H1 (cell line): Measurements from ENCODE around the gene CTRL. TPM values are rescaled to one million over a fixed set of nuclear protein-coding genes. Genes with fewer than 3 reads are reported as not detected.
A peak's percentile ranks its signal among the peaks of the same experiment; 100 is the strongest.

Source experiments
- CTCF ChIA-PET: fragments of 300-600 bp; sonication (Branson Sonifier 250); formaldehyde crosslinking; loops from one replicate; lab custom pipeline; 2021; ENCODE audit not compliant: partially characterized antibody; lab: Charles Lee
- POLR2A ChIA-PET: fragments of 300-600 bp; sonication (Branson Sonifier 250); formaldehyde crosslinking; loops from one replicate; lab custom pipeline; 2021; ENCODE audit warnings: inconsistent platforms; ENCODE audit not compliant: partially characterized antibody; lab: Charles Lee
- DNase-seq, 2 experiments: peaks; one replicate each; pipeline versions ENCODE4 v3.0.0 to v3.0.0-alpha.2; 2010 to 2022; ENCODE audit warnings: low spot score in 2 of 2, low read depth in 1 of 2, mixed read lengths in 1 of 2
- FAIRE-seq: peaks from 2 replicates; lab custom pipeline; 2011; peaks lifted over from hg19 to GRCh38; lab: Jason Lieb, UNC
- H2AFZ ChIP-seq: 2 replicates; pipeline ENCODE4 v1.8.1; 2012; ENCODE audit warnings: low read length, inconsistent platforms
- H2AK5ac ChIP-seq: 2 replicates; pipeline ENCODE4 v1.6.1; 2013; ENCODE audit warnings: low read depth, low read length
- H2BK120ac ChIP-seq: replicated peaks from 2 replicates; pipeline ENCODE3; 2013; ENCODE audit warnings: low read depth, low read length, inconsistent platforms
- H2BK12ac ChIP-seq: 2 replicates; pipeline ENCODE4 v1.6.1; 2013; ENCODE audit warnings: low read depth, low read length
- H2BK15ac ChIP-seq: 2 replicates; pipeline ENCODE4 v1.6.1; 2013; ENCODE audit warnings: low read length
- H2BK20ac ChIP-seq: 2 replicates; pipeline ENCODE4 v1.6.1; 2013; ENCODE audit warnings: low read length
- H2BK5ac ChIP-seq: 2 replicates; pipeline ENCODE4 v1.6.1; 2013; ENCODE audit warnings: low read depth, low read length
- H3K14ac ChIP-seq: 2 replicates; pipeline ENCODE4 v1.6.1; 2013; ENCODE audit warnings: inconsistent platforms; ENCODE audit not compliant: insufficient read length
- H3K18ac ChIP-seq: 2 replicates; pipeline ENCODE4 v1.6.1; 2013; ENCODE audit warnings: low read length; ENCODE audit errors: extremely low read depth
- H3K23ac ChIP-seq: 2 replicates; pipeline ENCODE4 v1.6.1; 2013; ENCODE audit warnings: inconsistent platforms; ENCODE audit not compliant: insufficient read length
- H3K23me2 ChIP-seq: 2 replicates; pipeline ENCODE4 v1.6.1; 2013; ENCODE audit warnings: low read depth, low read length
- H3K27ac ChIP-seq: 2 replicates; pipeline ENCODE4 v1.6.1; 2011; ENCODE audit warnings: low read depth, low read length, inconsistent platforms
- H3K27me3 ChIP-seq, 4 experiments: replicated peaks in 1 of 4; 1 replicate in 1 of 4; 2 replicates in 3 of 4; pipeline versions ENCODE4 v1.6.1 to v1.8.1; 2011 to 2013; ENCODE audit warnings: low read length in 3 of 4, mild to moderate bottlenecking in 3 of 4, inconsistent platforms in 2 of 4, mixed read lengths in 2 of 4, moderate library complexity in 1 of 4; ENCODE audit not compliant: control insufficient read depth in 3 of 4, insufficient read depth in 3 of 4; ENCODE audit errors: extremely low read depth in 1 of 4
- H3K36me3 ChIP-seq, 4 experiments: 2 replicates each; pipeline versions ENCODE4 v1.6.1 to v1.8.1; 2011 to 2013; ENCODE audit warnings: mild to moderate bottlenecking in 4 of 4, low read length in 3 of 4, moderate library complexity in 2 of 4, control low read depth in 1 of 4, inconsistent platforms in 1 of 4; ENCODE audit not compliant: insufficient read depth in 4 of 4, control insufficient read depth in 2 of 4
- H3K4ac ChIP-seq: replicated peaks from 2 replicates; pipeline ENCODE3; 2013; ENCODE audit warnings: low read length, low read depth, mixed read lengths, inconsistent platforms; ENCODE audit not compliant: insufficient read length
- H3K4me1 ChIP-seq, 4 experiments: replicated peaks in 1 of 4; 1 replicate in 1 of 4; 2 replicates in 3 of 4; pipeline versions ENCODE4 v1.6.1 to v1.8.1; 2011 to 2013; ENCODE audit warnings: low read length in 3 of 4, inconsistent platforms in 2 of 4, mixed read lengths in 1 of 4; ENCODE audit not compliant: insufficient read depth in 4 of 4, control insufficient read depth in 3 of 4
- H3K4me2 ChIP-seq, 2 experiments: 2 replicates each; pipeline versions ENCODE4 v1.6.1 to v1.8.1; 2011 to 2013; ENCODE audit warnings: low read depth in 2 of 2, low read length in 2 of 2, control low read depth in 1 of 2, inconsistent platforms in 1 of 2, mild to moderate bottlenecking in 1 of 2; ENCODE audit not compliant: insufficient read depth in 1 of 2
- H3K4me3 ChIP-seq, 4 experiments: fragments of 200-600, 300-600 bp in 1 of 4; sonication (generic), shearing (Covaris generic), sonication (Bioruptor Twin) in 1 of 4; 2 replicates each; pipeline versions ENCODE4 v1.5.1 to v1.8.1; 2011 to 2016; ENCODE audit warnings: low read length in 4 of 4, low read depth in 3 of 4, control low read depth in 2 of 4, inconsistent platforms in 2 of 4, mild to moderate bottlenecking in 2 of 4, mixed read lengths in 1 of 4, moderate library complexity in 1 of 4; ENCODE audit not compliant: insufficient read depth in 2 of 4; ENCODE audit errors: extremely low read depth in 1 of 4
- H3K56ac ChIP-seq: replicated peaks from 2 replicates; pipeline ENCODE3; 2013; ENCODE audit warnings: low read depth, mild to moderate bottlenecking, mixed read lengths, low read length, inconsistent platforms; ENCODE audit not compliant: insufficient read length
- H3K79me1 ChIP-seq: 2 replicates; pipeline ENCODE4 v1.6.1; 2013; ENCODE audit warnings: low read depth, low read length, control low read depth
- H3K79me2 ChIP-seq, 2 experiments: 2 replicates each; pipeline versions ENCODE4 v1.6.1 to v1.8.1; 2012 to 2013; ENCODE audit warnings: low read length in 2 of 2, mild to moderate bottlenecking in 2 of 2, inconsistent platforms in 1 of 2; ENCODE audit not compliant: insufficient read depth in 2 of 2, control insufficient read depth in 1 of 2
- H3K9ac ChIP-seq, 4 experiments: replicated peaks in 1 of 4; 1 replicate in 1 of 4; 2 replicates in 3 of 4; pipeline versions ENCODE4 v1.6.1 to v1.8.1; 2011 to 2013; ENCODE audit warnings: low read depth in 3 of 4, low read length in 3 of 4, control low read depth in 2 of 4, mild to moderate bottlenecking in 2 of 4, moderate library complexity in 2 of 4, inconsistent platforms in 1 of 4; ENCODE audit errors: extremely low read depth in 1 of 4
- H3K9me3 ChIP-seq, 2 experiments: 2 replicates each; pipeline versions ENCODE4 v1.6.1 to v1.8.1; 2012 to 2013; ENCODE audit warnings: mild to moderate bottlenecking in 2 of 2, moderate library complexity in 2 of 2, control low read depth in 1 of 2, inconsistent platforms in 1 of 2, low read depth in 1 of 2, low read length in 1 of 2, mixed read lengths in 1 of 2; ENCODE audit not compliant: insufficient read depth in 2 of 2
- H4K20me1 ChIP-seq, 2 experiments: replicated peaks in 1 of 2; 2 replicates each; pipeline versions ENCODE3 to v1.8.1; 2011 to 2013; ENCODE audit warnings: inconsistent platforms in 2 of 2, low read length in 2 of 2, mild to moderate bottlenecking in 1 of 2; ENCODE audit not compliant: insufficient read depth in 2 of 2, control insufficient read depth in 1 of 2
- H4K5ac ChIP-seq: 2 replicates; pipeline ENCODE4 v1.6.1; 2013; ENCODE audit warnings: low read length, low read depth, mixed read lengths, inconsistent platforms; ENCODE audit not compliant: insufficient read length
- H4K8ac ChIP-seq: 2 replicates; pipeline ENCODE4 v1.8.0; 2013; ENCODE audit warnings: mild to moderate bottlenecking, moderate library complexity, low read length, inconsistent platforms; ENCODE audit not compliant: insufficient read depth; ENCODE audit errors: extremely low read depth
- H4K91ac ChIP-seq: replicated peaks from 2 replicates; pipeline ENCODE3; 2013; ENCODE audit warnings: low read length, mixed read lengths, inconsistent platforms; ENCODE audit not compliant: insufficient read length
- ASH2L ChIP-seq: fragments of 200-600, 300-600 bp; sonication (generic); IDR thresholded peaks from one replicate; pipeline ENCODE4 v1.7.1; 2017; ENCODE audit warnings: low read length
- CTBP2 ChIP-seq: IDR thresholded peaks from 2 replicates; pipeline ENCODE4 v1.7.0; 2011; ENCODE audit warnings: borderline replicate concordance, mild to moderate bottlenecking, moderate library complexity, mixed read lengths, low read length; ENCODE audit not compliant: insufficient read depth, insufficient read length
- GABPA ChIP-seq: IDR thresholded peaks from 2 replicates; pipeline ENCODE4 v1.6.1; 2011; ENCODE audit warnings: mild to moderate bottlenecking, low read length, moderate library complexity, borderline replicate concordance; ENCODE audit not compliant: insufficient read depth
- JUND ChIP-seq: IDR thresholded peaks from 2 replicates; pipeline ENCODE4 v1.6.1; 2011; ENCODE audit warnings: mild to moderate bottlenecking, improper control_type of control experiment, low read length
- KDM1A ChIP-seq: fragments of 200-600, 300-600 bp; sonication (generic); IDR thresholded peaks from 2 replicates; pipeline ENCODE4 v1.7.1; 2016; ENCODE audit warnings: mild to moderate bottlenecking, low read length, borderline replicate concordance
- KDM5A ChIP-seq: fragments of 200-600 bp; IDR thresholded peaks from 2 replicates; pipeline ENCODE4 v1.7.1; 2012; ENCODE audit warnings: mild to moderate bottlenecking, low read length, inconsistent platforms, mixed read lengths
- PHF8 ChIP-seq: fragments of 200-600 bp; sonication (generic); conservative IDR thresholded peaks from 2 replicates; pipeline ENCODE4 v1.7.1; 2012; ENCODE audit warnings: low read depth, mild to moderate bottlenecking, inconsistent platforms, low read length, moderate library complexity
- POLR2AphosphoS5 ChIP-seq: IDR thresholded peaks from 2 replicates; pipeline ENCODE4 v1.6.1; 2011; ENCODE audit warnings: low read depth, low read length
- POU5F1 ChIP-seq: IDR thresholded peaks from 2 replicates; pipeline ENCODE4 v1.6.1; 2011; ENCODE audit warnings: low read depth, mild to moderate bottlenecking, low read length, moderate library complexity
- RAD21 ChIP-seq, 2 experiments: IDR thresholded peaks in 1 of 2; conservative IDR thresholded peaks in 1 of 2; 2 replicates each; pipeline ENCODE4 v1.6.1; 2011; ENCODE audit warnings: low read depth in 2 of 2, low read length in 2 of 2, improper control_type of control experiment in 1 of 2, inconsistent platforms in 1 of 2, mild to moderate bottlenecking in 1 of 2, moderate library complexity in 1 of 2
- TBP ChIP-seq: IDR thresholded peaks from 2 replicates; pipeline ENCODE4 v1.6.1; 2011; ENCODE audit warnings: low read depth, low read length, improper control_type of control experiment
- WGBS, 2 experiments: shearing (Covaris generic) in 1 of 2; methylation state at CpG; one replicate each; pipeline versions ENCODE4 v1.1.6 to v1.1.7; 2013 to 2015; ENCODE audit warnings: low lambda C conversion rate in 2 of 2, mixed read lengths in 2 of 2, inconsistent platforms in 1 of 2, low coverage in 1 of 2, missing lambda C conversion rate in 1 of 2; ENCODE audit not compliant: insufficient replicate concordance in 2 of 2, insufficient coverage in 1 of 2, insufficient read length in 1 of 2; ENCODE audit errors: extremely low coverage in 1 of 2, missing lambda C conversion rate in 1 of 2; 5-methylcytosine and 5-hydroxymethylcytosine counted together
- polyA plus RNA-seq, 7 experiments: library from polyadenylated mRNA; depleted of rRNA in 3 of 7; stranded (reverse) in 5 of 7; unstranded in 2 of 7; fragments of >200 nt in 5 of 7; fragments of 200-250 nt in 2 of 7; gene quantifications; 1 replicate in 5 of 7; 2 replicates in 1 of 7; 4 replicates in 1 of 7; pipeline versions ENCODE4 v1.2.1 to v1.2.3, GENCODE V29; 2011 to 2013; ENCODE audit warnings: missing spikeins in 2 of 7, mixed read lengths in 2 of 7
- total RNA-seq: library from RNA; stranded (reverse); fragmentation: NEBNext Ultra II Directional; extraction: Animal tissue kit (Norgen Biotek cat#: 25700); gene quantifications from 2 replicates; pipeline ENCODE4 v1.2.1, GENCODE V29; 2021
- TF ChIP-seq, protein P1 (sequence below): IDR thresholded peaks from 2 replicates; pipeline ENCODE4 v1.6.1; 2012; ENCODE audit warnings: inconsistent platforms

Gene CTRL
- total and polyA plus RNA-seq, 2 of the 8 experiments (the other 6 are each of a cell fraction or from before 2014, with no cell fraction given), result 1.7 to 4.2 TPM

DNA sequence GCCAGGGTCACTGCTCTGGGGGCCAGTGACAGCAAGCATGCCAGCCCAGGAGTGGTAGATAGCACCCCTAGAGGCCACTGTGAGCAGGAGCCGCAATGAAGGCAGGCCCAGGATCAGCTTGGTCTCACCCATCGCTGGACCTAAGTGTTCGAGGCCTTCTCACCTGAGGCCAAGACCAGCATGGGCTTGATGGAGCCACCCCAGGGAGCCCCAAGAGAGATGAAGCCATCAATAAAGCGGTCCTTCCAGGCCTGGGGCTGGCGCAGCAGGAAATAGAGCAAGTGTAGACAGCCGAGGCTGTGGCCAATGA is 10.5 kb upstream of the CTRL start:
- no peak overlapping the region for H3K56ac ChIP-seq
- no peaks in the 10 kb centered on the region for H3K23me2 ChIP-seq
- CTCF ChIA-PET, result interaction anchor here (0.6 to 27.1 kb wide), 37 partner anchors 9 to 343 kb away, joined by 3 to 623 read pairs (median 5); partner anchors contain the start of genes CENPT, CTRL, EDC4 and NRN1L
- H4K20me1 ChIP-seq, result peaks cover 13 to 33% of the 10 kb centered on the region in 2 experiments
- no peak overlapping the region for H2BK15ac ChIP-seq
- peaks cover 3 to 25% (median 15%) of the 10 kb centered on the region in 4 experiments; a peak in 6 of 8 replicates for H3K36me3 ChIP-seq
- no peak overlapping the region for H2AK5ac ChIP-seq
- H2BK120ac ChIP-seq, result no peak overlapping the region
- no peak overlapping the region for H2BK12ac ChIP-seq
- POLR2A ChIA-PET, result interaction anchor here (1.0 to 6.8 kb wide), 8 partner anchors 9 to 123 kb away, joined by 3 to 31 read pairs (median 3); partner anchors contain the start of genes CTRL and NRN1L
- H3K4me2 ChIP-seq, result no peak overlapping the region
- H3K18ac ChIP-seq, result no peak overlapping the region
- no peaks in the 10 kb centered on the region for H3K9me3 ChIP-seq
- no peak overlapping the region for H2BK5ac ChIP-seq
- no peak overlapping the region for H3K4ac ChIP-seq
- FAIRE-seq, result peak; percentile 72
- no peak overlapping the region for H4K91ac ChIP-seq
- H3K27ac ChIP-seq, result no peak overlapping the region
- no peak overlapping the region; the same call in 1 of the 2 replicates for H4K8ac ChIP-seq
- no peaks in the 10 kb centered on the region for H3K27me3 ChIP-seq
- peak; percentile 49 to 77 for DNase-seq
- H3K79me1 ChIP-seq, result peaks cover 2% of the 10 kb centered on the region; the same call in 1 of the 2 replicates
- H3K79me2 ChIP-seq, result 0 out of 4 replicates have a peak, but pooled peaks cover 0 to 2% of the 10 kb centered on the region in 2 experiments
- 80% methylated on average over 6 of the region's 6 CpGs; no CpG with 5 or more reads in 1 of the 2 experiments for WGBS, 2 experiments
- no peak overlapping the region for H4K5ac ChIP-seq
- H3K9ac ChIP-seq, result no peak overlapping the region
- no peak overlapping the region for H2AFZ ChIP-seq
- H3K14ac ChIP-seq, result no peak overlapping the region
- H3K4me1 ChIP-seq, result peaks cover 0 to 2% (median 0%) of the 10 kb centered on the region in 4 experiments; a peak in 3 of 7 replicates
- no peak overlapping the region for H3K4me3 ChIP-seq
- H3K23ac ChIP-seq, result no peak overlapping the region
- H2BK20ac ChIP-seq, result no peak overlapping the region
- TF ChIP-seq ASH2L (no peak), POU5F1 (no peak), RAD21 (IDR thresholded peaks at IDR 0.05 in 1 of 2, conservative IDR thresholded peaks at IDR 0.05 in 1 of 2; ENCODE audit: low read depth in 2 of 2, low read length in 2 of 2) (peak; percentile 71 to 80), KDM5A (no peak), CTBP2 (no peak), KDM1A (no peak), TBP (peak; percentile 22; the same call in 1 of the 2 replicates), GABPA (no peak), PHF8 (no peak), JUND (no peak), POLR2AphosphoS5 (peak; percentile 40; the same call in 1 of the 2 replicates)
- TF ChIP-seq, protein P1, sequence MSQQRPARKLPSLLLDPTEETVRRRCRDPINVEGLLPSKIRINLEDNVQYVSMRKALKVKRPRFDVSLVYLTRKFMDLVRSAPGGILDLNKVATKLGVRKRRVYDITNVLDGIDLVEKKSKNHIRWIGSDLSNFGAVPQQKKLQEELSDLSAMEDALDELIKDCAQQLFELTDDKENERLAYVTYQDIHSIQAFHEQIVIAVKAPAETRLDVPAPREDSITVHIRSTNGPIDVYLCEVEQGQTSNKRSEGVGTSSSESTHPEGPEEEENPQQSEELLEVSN, result no peak
